T47D (cell line): ENCODE data around the gene ENPP1.

Source experiments
- DNase-seq, 2 experiments: peaks; one replicate each; pipeline versions ENCODE4 v3.0.0 to v3.0.0-alpha.2; 2011 to 2012; ENCODE audit warnings: low read depth in 1 of 2, low spot score in 1 of 2
- JUND ChIP-seq: IDR thresholded peaks from 2 replicates; pipeline ENCODE4 v1.6.1; 2012; ENCODE audit warnings: low read depth
- in situ Hi-C: cut with HindIII; loops from 2 replicates; pipeline ENCODE4 v1.10.0; 2016; ENCODE audit warnings: low sequenced_read_pairs, low pct_unique_long_range_greater_than_20kb

ENPP1 gene

DNA sequence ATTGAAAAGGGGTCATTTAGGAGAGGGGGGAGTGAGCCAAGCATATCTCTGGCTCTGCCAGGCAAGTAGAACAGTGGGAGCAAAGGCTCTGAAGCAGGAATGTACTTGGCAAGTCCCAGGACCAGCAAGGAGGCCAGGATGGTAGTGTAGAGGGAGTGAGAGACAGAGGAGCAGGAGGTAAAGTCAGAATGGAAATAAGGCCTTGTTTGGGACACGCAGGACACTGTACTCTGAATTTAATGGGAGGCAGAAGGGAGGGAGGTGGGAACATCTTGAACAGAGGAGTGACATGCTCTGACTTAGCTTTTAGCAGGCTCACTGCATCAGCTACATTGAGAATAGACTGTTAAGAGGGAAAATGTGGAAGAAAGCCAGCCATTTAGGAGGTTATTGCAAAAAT, 37.0 kb upstream of the ENPP1 start:
- in situ Hi-C loops = no loop called here
- no peak for DNase-seq
- no peak for TF ChIP-seq JUND

DNA sequence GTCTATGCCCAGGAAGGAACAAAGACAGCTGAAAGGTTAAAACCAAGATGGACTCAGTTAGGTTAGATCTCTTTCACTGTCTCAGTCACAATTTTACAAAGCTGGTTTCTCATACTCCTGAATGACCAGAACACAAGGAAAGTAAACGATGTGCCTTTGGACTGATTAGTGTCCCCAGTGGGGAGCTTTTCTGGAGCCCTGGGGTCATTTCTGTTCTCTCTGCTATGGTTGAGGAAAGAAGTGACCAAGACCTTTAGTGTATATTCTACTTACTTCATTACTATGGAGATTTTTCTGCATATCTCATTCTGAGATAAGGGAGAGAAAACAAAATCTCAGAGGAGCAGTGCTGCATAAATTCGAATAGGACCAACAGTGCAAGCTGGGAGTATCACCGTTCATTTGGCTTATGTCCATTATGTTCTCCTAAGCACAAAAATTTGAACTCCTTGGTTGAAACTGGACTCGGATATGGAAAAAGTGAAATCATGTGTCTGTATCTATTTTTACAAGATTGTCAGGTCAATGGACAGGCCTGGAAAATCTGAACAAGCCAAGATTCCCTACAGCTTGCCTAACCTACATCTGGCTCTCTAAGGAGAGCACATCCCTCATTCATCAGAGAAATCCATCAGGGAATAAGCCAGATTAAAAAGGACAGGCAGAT, 34.4 kb upstream of the ENPP1 start:
- in situ Hi-C loops = no loop called here
- no peak for DNase-seq
- no peak for TF ChIP-seq JUND

DNA sequence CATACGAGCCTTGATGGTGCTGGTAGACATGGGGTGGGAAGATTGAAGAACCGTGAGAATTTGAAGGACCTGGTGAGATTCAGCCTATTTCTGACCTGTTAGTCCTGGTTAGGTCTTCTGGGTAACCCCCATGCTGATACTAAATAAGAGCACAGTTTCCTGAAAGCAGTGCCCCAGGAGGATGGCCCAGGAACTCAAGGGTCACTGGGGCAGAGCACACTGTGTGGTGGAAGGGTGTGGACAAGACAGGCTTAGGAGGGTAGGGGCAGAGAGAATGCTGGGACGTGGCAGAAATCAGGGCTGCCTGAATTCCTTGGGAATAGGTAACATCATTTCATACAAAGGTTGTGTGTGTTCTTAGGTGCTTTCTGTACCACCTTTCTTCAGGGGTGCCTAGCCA, 31.9 kb upstream of the ENPP1 start:
- TF ChIP-seq JUND = no peak
- in situ Hi-C loops = no loop called here
- DNase-seq = no peak

DNA sequence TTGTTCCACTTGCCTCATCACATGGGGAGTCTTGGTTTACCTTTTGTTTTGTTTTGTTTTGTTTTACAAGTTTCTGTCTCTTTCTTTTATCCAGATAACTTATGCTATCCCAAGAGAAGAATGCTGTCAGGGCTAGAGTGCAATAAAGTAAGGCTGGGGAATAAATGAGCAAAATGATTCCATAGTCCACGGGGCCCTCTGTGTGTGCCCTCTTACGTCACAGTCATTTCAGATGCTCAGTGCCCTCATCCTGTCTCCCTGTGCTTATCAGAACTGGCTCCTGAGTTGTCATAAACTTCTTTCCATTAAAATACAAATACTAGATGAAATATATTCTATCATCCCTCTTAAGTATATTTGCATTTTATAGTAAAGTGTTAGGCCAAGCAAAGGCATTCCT, 30.8 kb upstream of the ENPP1 start:
- in situ Hi-C loops = no loop called here
- DNase-seq = no peak
- TF ChIP-seq JUND = no peak

DNA sequence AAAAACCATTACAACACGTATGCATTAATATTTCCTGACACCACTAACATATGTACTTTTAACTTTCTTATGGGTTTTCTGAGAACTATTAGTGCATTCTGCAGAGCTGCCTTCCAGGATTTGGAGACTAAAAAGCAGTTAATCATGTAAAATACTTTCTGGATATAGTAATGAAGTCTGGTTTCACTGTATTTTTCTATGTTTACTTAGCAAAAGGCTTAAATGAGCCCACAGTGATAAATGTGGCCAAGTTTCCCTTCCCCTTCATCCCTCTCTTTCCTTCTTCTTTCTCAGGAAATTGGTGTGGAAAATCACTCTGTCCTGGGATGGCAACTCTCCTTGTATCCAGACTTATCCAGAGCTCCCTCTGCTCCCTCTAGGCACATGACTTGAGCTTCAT, 29.7 kb upstream of the ENPP1 start:
- DNase-seq = no peak
- in situ Hi-C loops = no loop called here
- no peak for TF ChIP-seq JUND

DNA sequence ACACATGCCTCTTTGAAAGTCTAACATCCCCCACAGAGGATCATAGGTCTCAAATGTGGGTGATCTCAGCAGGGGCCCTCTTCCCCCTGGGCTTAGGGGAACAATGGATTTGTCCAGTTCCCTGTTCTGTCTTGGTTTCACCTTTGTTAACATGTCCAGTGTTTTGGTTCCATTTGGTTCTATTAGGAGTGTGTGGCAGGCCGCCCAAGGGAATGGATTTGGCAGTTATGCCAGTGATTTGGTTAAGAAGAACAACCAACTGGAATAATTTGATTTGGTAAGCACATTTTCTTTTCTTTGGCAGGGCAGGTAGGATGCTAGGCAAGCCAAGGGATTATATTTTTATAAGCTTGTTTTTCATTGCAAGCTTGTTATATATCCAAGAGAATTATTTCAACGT, 28.5 kb upstream of the ENPP1 start:
- in situ Hi-C loops = no loop called here
- no peak for TF ChIP-seq JUND

DNA sequence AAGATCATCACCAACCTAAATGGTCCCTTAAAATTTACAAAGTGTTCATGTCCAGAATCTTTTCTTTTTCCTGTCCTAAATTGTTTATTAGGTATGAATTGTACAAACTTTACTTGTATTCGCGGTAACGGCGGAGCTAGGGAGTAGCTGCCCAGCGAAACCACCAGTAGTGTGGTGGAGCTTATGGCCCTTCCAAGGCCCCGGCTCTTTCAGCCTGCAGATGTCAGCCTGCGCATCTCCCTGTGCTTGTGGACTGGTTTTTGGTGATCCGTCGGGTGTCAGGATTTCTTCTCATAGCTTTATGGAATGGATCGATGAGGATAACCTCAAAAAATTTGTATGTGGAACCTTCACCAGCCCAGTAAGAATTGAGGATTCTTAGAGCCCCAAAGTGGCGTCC, 27.2 kb upstream of the ENPP1 start:
- DNase-seq = no peak
- in situ Hi-C loops = no loop called here
- TF ChIP-seq JUND = no peak

More for the DNA sequence above, 28.5 kb upstream of the ENPP1 start:
- DNase-seq = no peak

DNA sequence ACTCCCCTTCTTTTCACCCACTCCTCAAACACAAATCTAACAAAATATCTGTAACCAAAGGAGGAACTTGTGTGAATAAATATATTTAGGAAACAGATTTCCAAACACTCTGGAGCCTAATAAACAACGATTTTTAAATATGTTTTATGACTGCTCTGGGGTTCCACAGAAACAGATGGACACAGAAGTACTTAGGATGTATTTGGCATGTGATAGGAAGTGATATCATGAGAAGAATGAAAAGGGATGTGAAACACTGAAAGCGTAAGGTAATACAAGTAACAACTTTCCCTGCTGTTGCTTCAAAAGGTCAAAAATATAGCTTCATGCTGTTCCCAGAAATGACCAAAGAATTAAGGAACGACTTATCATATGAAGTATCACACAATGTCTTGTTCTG, 26.1 kb upstream of the ENPP1 start:
- in situ Hi-C loops = no loop called here
- no peak for TF ChIP-seq JUND
- no peak for DNase-seq

DNA sequence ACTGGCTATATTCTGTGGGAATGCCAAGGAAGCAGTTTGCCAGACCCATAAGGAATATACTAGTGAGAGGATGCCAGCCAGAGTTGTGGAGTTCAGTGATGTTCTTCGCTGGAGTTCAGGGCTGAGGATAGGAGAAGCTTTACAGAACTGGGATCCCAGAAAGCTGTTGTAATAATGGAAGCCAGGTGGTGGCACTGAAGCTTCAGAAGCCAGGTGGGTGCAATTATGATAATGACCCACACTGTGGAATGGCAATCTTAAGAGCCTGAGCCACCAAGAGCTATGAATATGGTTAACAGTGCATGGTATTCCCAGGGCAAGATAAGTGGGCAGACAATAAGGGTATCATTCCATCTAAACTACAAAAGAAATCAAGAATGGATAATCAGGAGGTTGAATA, 25.1 kb upstream of the ENPP1 start:
- in situ Hi-C loops = no loop called here
- TF ChIP-seq JUND = no peak
- DNase-seq = peak in 1 of 2 experiments; percentile 51

DNA sequence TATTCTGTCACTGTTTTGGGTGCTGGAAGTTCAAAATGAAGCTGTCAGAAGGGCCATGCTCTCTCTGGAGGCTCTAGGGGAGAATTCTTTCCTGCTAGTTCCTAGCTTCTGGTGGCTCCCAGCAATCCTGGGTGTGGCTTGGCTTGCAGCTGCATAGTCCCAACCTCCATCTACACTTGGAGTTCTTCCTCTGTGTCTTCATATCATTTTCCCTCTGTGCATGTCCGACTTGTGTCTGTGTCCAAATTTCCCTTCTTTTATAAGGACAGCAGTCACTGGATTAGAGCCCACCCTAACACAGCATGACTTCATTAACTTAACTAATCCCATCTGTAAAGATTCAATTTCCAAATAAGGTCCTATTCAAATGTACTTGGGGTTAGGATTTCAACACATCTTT, 23.3 kb upstream of the ENPP1 start:
- no peak for TF ChIP-seq JUND
- DNase-seq = no peak
- in situ Hi-C loops = no loop called here

DNA sequence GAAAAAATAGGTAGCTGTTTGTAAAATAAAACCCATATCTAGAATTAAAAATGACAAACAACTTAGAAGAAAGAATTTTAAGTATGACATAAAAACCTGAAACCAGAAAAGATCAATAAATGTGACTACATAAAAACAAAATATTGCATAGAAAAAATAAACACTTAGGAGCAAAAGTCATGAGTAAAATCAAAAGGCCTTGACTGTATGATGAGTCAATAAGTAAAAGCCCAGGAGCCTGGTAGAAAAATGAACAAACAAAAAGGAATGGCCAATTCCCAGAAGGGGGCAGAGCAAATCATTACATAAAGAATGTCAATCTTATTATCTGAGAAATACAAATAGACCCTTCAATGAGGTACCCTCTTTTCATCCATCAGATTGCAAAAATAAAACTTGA, 20.7 kb upstream of the ENPP1 start:
- DNase-seq = no peak
- in situ Hi-C loops = no loop called here
- no peak for TF ChIP-seq JUND

DNA sequence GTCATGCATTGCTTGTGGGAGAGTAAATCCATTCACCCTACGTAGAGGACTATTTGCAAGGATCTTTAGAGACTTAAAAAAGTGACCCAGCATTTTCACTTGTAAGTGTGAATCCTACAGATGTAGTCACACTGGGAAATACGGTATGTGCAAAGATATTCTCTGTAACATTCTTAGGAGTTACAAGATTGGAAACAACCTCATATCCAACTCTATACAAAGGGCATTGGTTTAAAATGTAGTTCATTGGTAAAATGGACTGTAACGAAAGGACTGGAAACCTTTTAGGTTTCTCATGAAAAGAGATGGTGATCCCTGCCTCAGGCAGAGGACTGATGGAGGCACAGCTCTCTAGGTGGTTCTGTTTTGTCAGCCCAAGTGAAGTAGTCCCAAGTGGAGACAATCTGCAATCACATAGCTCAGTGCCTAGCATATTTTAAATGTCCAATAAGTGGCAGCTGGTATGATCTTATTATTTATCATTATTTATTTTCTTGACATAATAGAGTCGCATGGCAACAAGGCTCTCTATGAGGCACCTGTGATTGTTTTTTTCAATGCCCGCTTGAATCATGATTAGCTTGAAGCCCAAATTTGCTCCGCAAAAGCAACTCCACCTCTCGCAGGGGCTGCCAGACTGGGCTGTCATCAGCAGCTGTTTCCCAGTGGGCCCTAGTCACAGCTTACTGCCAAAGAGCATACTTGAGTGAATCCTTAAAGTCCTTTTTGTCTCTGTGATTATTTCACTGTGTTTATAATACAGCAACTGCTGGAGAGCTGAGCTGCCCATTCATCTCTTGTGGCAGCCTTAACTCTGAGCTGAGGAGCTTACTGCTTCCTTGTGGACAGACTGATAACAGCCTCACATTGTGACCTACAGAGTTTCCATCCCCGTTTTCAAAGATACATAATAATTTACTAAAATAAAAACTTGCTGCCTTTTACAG, 19.8 kb upstream of the ENPP1 start:
- in situ Hi-C loops = no loop called here
- DNase-seq = no peak
- TF ChIP-seq JUND = no peak

DNA sequence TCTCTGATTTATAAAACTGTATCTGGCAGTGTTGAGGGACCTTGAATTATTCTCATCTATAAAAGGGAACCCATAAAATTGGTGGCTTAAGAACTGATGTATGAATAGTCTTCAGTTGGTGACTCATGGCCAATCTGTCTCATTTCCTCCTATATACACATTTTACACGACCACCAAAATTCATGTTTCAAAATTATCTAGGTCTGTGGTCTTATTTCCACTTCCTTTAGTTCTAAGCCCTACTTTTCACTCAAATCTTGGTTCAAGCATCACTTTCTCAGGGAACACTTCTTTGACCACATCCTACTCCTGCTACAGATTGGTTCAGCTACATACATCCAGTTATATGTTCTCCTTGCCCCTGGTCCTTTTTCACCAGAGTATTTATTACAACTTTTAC, 18.6 kb upstream of the ENPP1 start:
- in situ Hi-C loops = no loop called here
- DNase-seq = no peak
- TF ChIP-seq JUND = no peak
